Activated gamma-delta T cell treated with Interleukin-2 at 50 U/mL for 16 hours (primary cell): ENCODE data around the gene POLR3E.
"Not testable (repeated sequence)": the region's sequence is repeated elsewhere in the genome, so short reads cannot be mapped to it uniquely, and the experiment has no call there.

Experiments
- DNase-seq: peaks from one replicate; pipeline ENCODE4 v3.0.0-alpha.2; 2020

POLR3E gene

GRCh38 chr16:22368200-22368826 is 71.1 kb downstream of the POLR3E start:
- not testable (repeated sequence) for DNase-seq

DNA sequence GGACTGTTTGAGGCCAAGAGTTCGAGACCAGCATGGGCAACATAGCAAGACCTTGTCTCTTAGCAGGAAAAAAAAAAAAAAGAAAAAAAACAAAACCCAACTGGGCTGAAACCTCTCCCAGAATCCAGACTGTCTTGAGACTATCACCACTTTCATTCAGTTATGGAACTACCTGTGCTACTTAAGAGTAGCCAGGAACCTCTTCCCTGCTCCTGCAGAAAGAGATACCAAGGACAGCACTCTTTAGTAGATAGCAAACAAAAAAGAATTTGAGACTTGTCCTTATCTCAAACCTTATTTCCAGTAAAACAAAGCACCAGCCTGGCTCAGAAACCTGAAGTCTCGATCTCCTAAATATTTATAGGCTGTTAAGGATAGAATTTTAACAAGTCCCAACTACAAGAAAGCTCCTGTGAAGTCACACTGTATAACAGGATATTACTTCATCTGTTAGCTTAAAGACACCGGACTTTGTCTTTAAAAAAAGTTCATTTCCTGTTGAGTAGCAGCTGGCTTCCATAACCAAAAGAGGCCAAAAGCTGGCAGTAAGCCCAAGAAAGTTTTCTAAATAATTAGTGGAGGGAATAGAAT is 72.1 kb downstream of the POLR3E start:
- no peak for DNase-seq

- no peak for DNase-seq
Observed at GRCh38 chr16:22370038-22370820, 73.0 kb downstream of the POLR3E start.

- DNase-seq, result no peak
Observed at GRCh38 chr16:22372882-22373661, 75.9 kb downstream of the POLR3E start.

- DNase-seq, result peak; percentile 22
Observed at GRCh38 chr16:22373662-22374310, 76.6 kb downstream of the POLR3E start.

- DNase-seq, result peak; percentile 98
Observed at GRCh38 chr16:22374311-22375116, 77.3 kb downstream of the POLR3E start, which contains the start of gene CDR2. CDR2 (minus strand) TSS chr16:22374619; CDS start chr16:22374309, 310 bp downstream.

- DNase-seq, result no peak
Observed at GRCh38 chr16:22375117-22375962, 78.1 kb downstream of the POLR3E start.

GRCh38 chr16:22375963-22376640 is 78.9 kb downstream of the POLR3E start:
- DNase-seq, result no peak

DNA sequence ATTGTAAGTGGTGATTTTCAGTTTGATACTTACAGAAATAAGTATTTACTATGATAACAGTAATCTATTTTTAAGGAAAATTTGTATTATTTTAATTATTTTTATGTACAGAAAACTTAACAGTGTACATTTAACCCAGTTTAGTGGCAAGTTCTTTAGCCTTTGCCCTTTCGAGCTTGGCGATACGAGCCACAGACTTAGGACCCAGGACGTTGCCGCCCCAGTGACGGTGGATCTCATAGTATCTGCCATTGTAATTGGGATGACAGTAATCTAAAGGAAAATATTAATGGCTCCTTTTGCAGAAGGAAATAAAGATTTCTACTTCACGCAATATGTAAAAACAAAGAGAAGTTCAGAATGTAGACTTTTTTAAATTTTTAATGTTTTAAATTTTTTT is 82.4 kb downstream of the POLR3E start:
- no peak for DNase-seq

DNA sequence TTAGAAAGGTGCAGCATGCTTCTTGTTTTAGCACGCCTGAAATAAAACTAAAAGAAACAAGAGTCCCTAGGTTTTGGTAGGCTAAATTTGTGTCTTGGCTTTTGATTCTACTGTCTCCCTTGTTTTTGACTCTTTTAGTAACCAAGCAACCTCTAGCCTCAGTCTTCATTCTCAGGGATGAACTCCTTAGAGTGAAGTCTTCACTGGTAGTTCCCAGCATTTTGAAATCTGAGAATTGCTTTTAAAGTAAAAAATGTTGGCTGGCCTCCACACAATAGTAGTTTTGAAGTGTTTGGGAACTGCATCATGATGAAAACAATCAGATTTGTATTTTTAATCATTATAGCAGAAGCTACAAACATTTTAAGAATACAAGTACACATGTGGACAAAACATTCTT is 83.3 kb downstream of the POLR3E start:
- DNase-seq, result no peak

DNA sequence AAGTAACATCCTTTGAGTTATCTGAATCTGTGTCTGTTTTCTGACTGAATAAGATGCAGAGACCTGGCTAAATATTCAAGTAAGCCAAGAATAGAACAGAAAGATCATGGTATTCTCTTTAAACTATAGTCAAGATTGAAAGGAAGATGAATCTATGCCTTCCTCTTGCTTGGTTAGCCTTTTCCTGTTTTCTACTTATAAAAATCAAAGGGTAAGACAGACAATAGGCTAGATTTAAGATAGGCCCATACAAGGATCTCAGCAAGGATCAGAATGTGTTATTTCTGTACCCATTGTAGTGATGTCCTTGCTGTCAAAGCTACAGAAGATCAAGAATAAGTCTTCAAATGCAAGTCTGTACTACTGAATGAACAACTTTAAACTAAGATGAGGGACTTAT is 84.2 kb downstream of the POLR3E start:
- DNase-seq, result no peak

GRCh38 chr16:22383827-22384226 is 86.6 kb downstream of the POLR3E start:
- DNase-seq, result no peak
